Mucosa of stomach (tissue), 1 donor: ENCODE data around the gene AKAP17A.

ENCODE experiments used
- H3K27me3 ChIP-seq: one replicate; pipeline ENCODE4 v1.7.0; 2013; ENCODE audit warnings: mild to moderate bottlenecking, low read length; ENCODE audit not compliant: control insufficient read depth, insufficient read depth
- H3K36me3 ChIP-seq: one replicate; pipeline ENCODE4 v1.7.0; 2013; ENCODE audit warnings: low read length; ENCODE audit not compliant: control insufficient read depth, insufficient read depth
- H3K4me1 ChIP-seq: one replicate; pipeline ENCODE4 v1.7.0; 2013; ENCODE audit warnings: mild to moderate bottlenecking, low read length; ENCODE audit not compliant: control insufficient read depth, insufficient read depth
- H3K4me3 ChIP-seq: one replicate; pipeline ENCODE4 v1.7.0; 2013; ENCODE audit warnings: low read length
- H3K9ac ChIP-seq: one replicate; pipeline ENCODE4 v1.7.0; 2013; ENCODE audit warnings: mild to moderate bottlenecking, low read length, moderate library complexity
- H3K9me3 ChIP-seq: one replicate; pipeline ENCODE4 v1.7.0; 2013; ENCODE audit warnings: mild to moderate bottlenecking, low read length, moderate library complexity; ENCODE audit not compliant: control insufficient read depth
- donor health status: Pancreatic carcinoma.

The AKAP17A gene

DNA sequence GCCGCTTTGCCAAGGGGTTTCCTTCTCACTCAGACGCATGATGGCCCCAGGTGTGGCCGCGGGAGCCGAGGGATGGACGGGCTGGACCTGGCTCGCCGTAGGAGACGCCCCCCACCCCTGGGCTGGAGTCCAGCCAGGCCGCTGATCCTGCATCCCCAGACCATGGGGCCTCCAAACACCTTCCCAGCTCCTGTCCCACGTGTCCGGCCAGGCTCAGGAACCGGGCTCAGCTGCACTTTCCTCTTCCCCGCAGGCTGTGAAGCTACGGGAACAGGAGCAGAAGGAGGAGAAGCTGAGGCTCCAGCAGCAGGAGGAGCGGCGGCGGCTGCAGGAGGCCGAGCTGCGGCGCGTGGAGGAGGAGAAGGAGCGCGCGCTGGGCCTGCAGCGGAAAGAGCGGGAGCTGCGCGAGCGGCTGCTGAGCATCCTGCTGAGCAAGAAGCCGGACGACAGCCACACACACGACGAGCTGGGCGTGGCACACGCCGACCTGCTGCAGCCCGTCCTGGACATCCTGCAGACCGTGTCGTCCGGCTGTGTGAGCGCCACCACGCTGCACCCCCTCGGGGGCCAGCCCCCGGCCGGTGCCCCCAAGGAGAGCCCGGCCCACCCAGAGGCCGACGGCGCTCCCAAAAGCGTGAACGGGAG lies 9.1 kb downstream of the AKAP17A start:
- Histone ChIP-seq H3K36me3 (peaks cover 12% of the 10 kb centered on the region), H3K4me3 (no peak overlapping the region), H3K4me1 (no peaks in the 10 kb centered on the region), H3K9ac (no peak overlapping the region), H3K9me3 (no peaks in the 10 kb centered on the region), H3K27me3 (no peaks in the 10 kb centered on the region)

DNA sequence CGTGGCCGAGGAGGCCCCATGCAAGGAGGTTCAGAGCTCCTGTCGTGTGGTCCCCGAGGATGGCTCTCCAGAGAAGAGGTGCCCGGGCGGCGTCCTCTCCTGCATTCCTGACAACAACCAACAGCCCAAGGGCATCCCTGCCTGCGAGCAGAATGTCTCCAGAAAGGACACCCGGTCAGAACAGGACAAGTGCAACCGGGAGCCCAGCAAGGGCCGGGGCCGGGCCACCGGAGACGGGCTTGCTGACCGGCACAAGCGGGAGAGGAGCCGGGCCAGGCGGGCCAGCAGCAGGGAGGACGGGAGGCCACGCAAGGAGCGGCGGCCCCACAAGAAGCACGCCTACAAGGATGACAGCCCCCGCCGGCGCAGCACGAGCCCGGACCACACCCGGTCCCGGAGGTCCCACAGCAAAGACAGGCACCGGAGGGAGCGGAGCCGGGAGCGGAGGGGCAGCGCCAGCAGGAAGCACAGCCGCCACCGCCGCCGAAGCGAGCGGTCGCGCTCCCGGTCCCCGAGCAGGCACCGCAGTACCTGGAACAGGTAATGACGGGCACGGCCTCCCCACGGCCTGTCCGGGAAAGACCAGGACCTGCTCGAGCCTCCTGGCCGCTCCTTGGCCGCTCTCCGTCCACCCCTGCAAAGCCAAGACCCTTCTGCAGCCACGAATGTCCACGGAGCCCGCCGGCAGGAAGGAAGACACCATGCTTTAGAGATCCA lies 9.8 kb downstream of the AKAP17A start:
- H3K27me3 ChIP-seq, result no peaks in the 10 kb centered on the region
- no peaks in the 10 kb centered on the region for H3K4me1 ChIP-seq
- H3K9me3 ChIP-seq, result no peaks in the 10 kb centered on the region
- peaks cover 9% of the 10 kb centered on the region for H3K36me3 ChIP-seq
- no peak overlapping the region for H3K4me3 ChIP-seq
- no peak overlapping the region for H3K9ac ChIP-seq

DNA sequence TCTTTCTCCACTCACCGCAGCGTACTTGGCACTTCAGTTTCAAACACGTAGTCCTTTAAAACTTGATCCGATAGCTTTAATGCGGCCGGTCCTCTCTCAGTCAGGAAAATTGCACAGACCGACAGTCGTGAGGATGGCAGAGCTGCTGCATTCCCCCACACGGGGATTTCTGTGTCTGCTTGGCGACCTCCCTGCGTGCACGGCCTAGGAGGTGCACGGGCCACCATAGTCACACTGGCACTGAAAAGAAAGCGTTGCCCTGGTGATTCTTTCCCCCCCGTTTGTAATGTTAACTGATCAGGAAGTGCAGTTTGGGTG lies 10.3 kb downstream of the AKAP17A start:
- Histone ChIP-seq H3K4me3 (no peak overlapping the region), H3K36me3 (peaks cover 9% of the 10 kb centered on the region), H3K9me3 (no peaks in the 10 kb centered on the region), H3K4me1 (no peaks in the 10 kb centered on the region), H3K9ac (no peak overlapping the region), H3K27me3 (no peaks in the 10 kb centered on the region)

DNA sequence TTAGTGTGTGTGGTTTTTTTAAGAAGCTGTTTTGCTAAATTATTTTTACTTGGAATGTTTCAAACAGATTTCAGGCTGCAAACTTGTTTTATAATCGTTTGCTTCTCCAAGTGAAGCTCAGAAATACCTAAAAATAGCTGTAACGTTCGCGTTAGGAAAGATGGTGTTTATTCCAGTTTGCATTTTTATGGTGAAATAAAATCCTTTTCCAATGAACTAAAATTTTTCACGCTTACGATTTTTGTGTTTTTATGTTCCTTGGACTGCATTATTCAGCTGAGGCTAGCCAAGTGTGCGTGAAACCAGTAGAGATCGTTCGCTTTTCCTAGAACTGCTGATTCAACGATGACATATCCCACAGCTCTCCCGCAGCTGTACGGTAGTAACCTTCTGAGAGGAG lies 10.9 kb downstream of the AKAP17A start:
- Histone ChIP-seq H3K4me1 (no peaks in the 10 kb centered on the region), H3K36me3 (peaks cover 5% of the 10 kb centered on the region), H3K9ac (no peak overlapping the region), H3K27me3 (no peaks in the 10 kb centered on the region), H3K4me3 (no peak overlapping the region), H3K9me3 (no peaks in the 10 kb centered on the region)

DNA sequence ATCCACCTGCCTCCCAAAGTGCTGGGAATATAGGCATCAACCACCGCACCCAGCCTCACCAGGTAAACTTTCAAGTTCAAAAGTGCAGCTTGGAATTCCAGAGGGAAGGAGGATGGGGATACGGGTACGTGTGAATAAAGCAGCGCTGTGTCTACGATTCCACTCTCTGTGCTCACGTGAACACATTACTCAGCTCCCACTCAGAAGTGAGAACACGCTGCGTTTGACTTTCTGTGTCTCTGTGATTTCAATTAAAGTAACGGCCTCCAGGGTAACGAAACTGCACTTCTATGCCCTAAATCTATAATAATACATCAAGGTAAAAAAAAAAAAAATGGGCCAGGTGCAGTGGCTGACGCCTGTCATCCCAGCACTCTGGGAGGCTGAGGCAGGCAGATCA lies 15.1 kb downstream of the AKAP17A start:
- Histone ChIP-seq H3K4me3 (no peak overlapping the region), H3K9ac (no peak overlapping the region), H3K36me3 (no peaks in the 10 kb centered on the region), H3K27me3 (no peaks in the 10 kb centered on the region), H3K4me1 (no peaks in the 10 kb centered on the region), H3K9me3 (no peaks in the 10 kb centered on the region)

DNA sequence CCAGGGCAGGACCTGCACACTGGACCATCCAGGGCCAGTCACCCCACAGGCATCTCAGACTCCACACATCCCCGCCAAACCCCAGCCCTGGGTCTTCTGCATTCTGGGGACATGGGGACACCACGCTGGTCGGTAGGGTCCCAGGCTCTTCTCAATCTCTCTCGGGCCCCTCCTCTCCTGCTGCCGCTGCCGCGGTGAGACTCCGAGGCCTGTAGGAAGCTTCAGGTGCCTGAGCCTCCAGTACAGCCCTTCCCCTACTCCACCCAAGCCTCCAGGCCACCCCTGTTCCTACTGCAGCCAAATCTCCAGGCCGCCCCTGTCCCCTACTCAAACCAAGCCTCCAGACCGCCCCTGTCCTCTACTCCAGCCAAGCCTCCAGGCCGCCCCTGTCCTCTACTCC lies 17.9 kb downstream of the AKAP17A start:
- Histone ChIP-seq H3K9ac (no peak overlapping the region), H3K4me1 (no peaks in the 10 kb centered on the region), H3K27me3 (no peaks in the 10 kb centered on the region), H3K4me3 (no peak overlapping the region), H3K36me3 (no peaks in the 10 kb centered on the region), H3K9me3 (no peaks in the 10 kb centered on the region)

DNA sequence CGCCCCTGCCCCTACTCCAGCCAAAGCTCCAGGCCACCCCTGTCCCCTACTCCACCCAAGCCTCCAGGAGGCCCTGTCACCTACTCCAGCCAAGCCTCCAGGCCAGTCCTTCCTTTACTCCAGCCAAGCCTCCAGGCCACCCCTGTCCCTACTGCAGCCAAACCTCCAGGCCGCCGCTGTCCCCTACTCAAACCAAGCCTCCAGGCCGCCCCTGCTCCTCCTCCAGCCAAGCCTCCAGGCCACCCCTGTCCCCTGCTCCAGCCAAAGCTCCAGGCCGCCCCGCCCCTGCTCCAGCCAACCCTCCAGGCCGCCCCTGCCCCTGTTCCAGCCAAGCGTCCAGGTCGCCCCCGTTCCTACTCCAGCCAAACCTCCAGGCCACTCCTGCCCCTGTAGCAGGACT lies 18.4 kb downstream of the AKAP17A start:
- Histone ChIP-seq H3K9me3 (no peaks in the 10 kb centered on the region), H3K4me1 (no peaks in the 10 kb centered on the region), H3K9ac (no peak overlapping the region), H3K36me3 (no peaks in the 10 kb centered on the region), H3K4me3 (no peak overlapping the region), H3K27me3 (no peaks in the 10 kb centered on the region)

DNA sequence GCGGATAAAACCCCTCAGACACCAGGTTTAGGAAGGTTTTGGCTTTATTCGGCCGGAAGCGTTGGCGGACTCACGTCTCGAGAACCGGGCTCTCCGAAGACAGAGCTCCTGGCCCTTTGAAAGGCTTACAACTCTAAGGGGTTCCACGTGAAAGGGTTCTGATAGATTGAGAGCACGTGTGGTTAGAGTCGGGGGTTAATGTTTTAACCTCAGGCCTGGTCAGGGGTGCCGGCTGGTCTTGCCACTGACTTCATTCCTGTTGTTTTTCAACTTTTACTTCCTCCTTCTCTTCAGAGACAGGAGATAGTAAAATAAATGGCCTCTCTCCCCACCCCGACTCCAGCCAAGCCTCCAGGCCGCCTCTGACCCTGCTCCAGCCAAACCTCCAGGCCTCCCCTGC lies 18.8 kb downstream of the AKAP17A start:
- Histone ChIP-seq H3K9ac (no peak overlapping the region), H3K27me3 (no peaks in the 10 kb centered on the region), H3K9me3 (no peaks in the 10 kb centered on the region), H3K4me3 (no peak overlapping the region), H3K36me3 (no peaks in the 10 kb centered on the region), H3K4me1 (no peaks in the 10 kb centered on the region)

DNA sequence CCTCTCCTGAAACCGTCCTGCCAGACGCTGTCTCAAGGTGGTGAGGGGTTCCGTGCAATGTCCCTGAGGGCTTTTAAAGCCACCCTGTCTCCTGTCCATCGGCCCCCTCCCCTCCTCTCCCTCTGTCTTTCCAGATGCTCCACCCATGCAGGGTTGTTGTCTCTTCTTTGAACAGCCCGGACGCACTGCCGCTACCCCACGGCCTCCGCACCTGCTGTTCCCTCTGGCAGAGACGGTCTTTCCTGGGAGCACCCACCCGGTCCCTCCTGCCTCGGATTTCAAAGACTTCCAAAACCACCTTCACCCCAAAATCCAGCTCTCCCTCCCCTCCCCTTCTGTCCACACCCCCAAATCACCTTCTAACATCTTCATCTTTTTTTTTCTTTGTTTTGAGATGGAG lies 19.3 kb downstream of the AKAP17A start:
- Histone ChIP-seq H3K9me3 (no peaks in the 10 kb centered on the region), H3K36me3 (no peaks in the 10 kb centered on the region), H3K9ac (no peak overlapping the region), H3K4me3 (no peak overlapping the region), H3K4me1 (no peaks in the 10 kb centered on the region), H3K27me3 (no peaks in the 10 kb centered on the region)

DNA sequence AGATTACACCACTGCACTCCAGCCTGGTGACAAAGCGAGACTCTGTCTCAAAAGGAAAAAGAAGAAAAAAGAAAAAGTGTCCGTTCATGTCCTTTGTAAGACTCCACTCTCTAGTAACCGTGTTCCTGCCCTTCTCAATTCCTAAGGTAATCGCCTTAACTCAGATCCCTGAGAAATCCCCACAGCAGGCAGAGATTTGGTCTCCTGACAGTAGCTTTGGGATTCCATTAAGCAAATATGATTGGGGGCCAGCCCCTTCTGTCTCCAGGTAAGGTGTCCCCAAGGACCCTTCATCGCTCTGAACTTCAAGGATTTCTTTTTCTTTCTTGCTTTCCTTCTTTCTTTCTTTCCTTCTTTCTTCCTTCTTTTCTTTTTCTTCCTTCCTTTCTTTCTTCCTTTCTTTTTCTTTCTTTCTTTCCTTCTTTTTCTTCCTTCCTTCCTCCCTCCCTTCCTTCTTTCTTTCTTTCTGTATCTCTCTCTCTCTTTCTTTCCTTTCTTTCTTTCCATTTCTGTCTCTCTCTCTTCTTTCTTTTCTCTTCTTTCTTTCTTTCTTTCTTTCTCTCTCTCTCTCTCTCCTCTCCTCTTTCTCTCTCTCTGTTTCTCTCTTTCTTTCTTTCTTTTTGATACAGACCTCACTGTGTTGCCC lies 21.4 kb downstream of the AKAP17A start:
- Histone ChIP-seq H3K9ac (no peak overlapping the region), H3K36me3 (no peaks in the 10 kb centered on the region), H3K4me3 (no peak overlapping the region), H3K27me3 (no peaks in the 10 kb centered on the region), H3K4me1 (no peaks in the 10 kb centered on the region), H3K9me3 (no peaks in the 10 kb centered on the region)

DNA sequence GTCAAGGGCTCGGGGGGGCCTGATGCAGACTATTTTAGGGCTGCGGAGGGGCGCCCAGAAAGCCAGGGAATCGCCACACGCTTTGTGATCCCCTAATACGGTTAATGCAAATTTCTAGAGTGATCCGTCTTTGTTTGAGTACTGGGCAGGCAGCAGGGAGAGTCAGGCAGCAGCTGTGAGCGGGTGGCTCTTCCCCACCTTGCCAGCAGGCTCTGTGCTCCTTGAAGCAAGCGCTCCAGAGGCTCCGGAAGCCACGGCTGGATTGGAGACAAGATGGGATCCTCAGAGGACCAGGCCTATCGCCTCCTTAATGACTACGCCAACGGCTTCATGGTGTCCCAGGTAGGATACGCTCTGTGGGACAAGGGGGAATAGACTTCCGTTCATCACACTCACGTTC lies 23.5 kb downstream of the AKAP17A start, which contains the start of gene ASMT:
Gene ASMT, plus strand, starts transcription at position 133 of the 400 bp plus-strand sequence. Its CDS starts 141 bp downstream, at position 274.
- no peak within 1 kb of the TSS for H3K9ac ChIP-seq
- no peaks in the 10 kb centered on the region for H3K27me3 ChIP-seq
- H3K4me1 ChIP-seq, result no peaks in the 10 kb centered on the region
- H3K36me3 ChIP-seq, result no peaks in the 10 kb centered on the region
- no peak within 1 kb of the TSS for H3K4me3 ChIP-seq
- no peaks in the 10 kb centered on the region for H3K9me3 ChIP-seq

DNA sequence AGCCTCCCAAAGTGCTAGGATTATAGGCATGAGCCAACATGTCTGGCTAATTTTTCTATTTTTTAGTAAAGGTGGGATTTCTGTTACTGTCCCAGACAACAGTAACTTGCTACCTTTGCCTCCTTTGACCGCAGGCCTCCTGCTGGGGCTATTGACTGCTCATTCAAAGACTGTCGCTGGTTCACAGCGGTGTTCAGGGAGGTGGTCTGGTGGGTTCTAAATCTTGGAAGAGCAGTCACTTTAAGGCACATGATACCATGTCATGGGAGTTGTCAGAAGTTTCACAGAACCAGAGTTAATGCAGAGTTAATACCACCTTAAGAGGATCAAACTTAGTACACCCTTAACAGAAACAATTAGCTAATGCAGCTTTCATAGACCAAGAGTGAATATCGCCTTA lies 27.3 kb downstream of the AKAP17A start:
- H3K4me3 ChIP-seq, result no peak overlapping the region
- H3K27me3 ChIP-seq, result no peaks in the 10 kb centered on the region
- no peaks in the 10 kb centered on the region for H3K9me3 ChIP-seq
- H3K9ac ChIP-seq, result no peak overlapping the region
- no peaks in the 10 kb centered on the region for H3K36me3 ChIP-seq
- H3K4me1 ChIP-seq, result no peaks in the 10 kb centered on the region
